GM12892 (cell line): Measurements from ENCODE around the gene UBXN6.

Experiments used
- DNase-seq: peaks from one replicate; pipeline ENCODE4 v3.0.0; 2011; ENCODE audit not compliant: insufficient read length
- FAIRE-seq: peaks from 2 replicates; lab custom pipeline; 2011; peaks lifted over from hg19 to GRCh38; lab: Jason Lieb, UNC
- POLR2A ChIP-seq: IDR thresholded peaks from 2 replicates; pipeline ENCODE4 v1.6.1; 2011; ENCODE audit warnings: low read depth, low read length, control low read depth
- POLR2AphosphoS5 ChIP-seq: IDR thresholded peaks from 2 replicates; pipeline ENCODE4 v1.6.1; 2011; ENCODE audit warnings: low read depth, low read length, control low read depth
- TAF1 ChIP-seq: IDR thresholded peaks from 2 replicates; pipeline ENCODE4 v1.6.1; 2011; ENCODE audit warnings: low read depth, mild to moderate bottlenecking, control low read depth, low read length, borderline replicate concordance

UBXN6 gene

GRCh38 chr19:4402171-4403004 is 55.2 kb downstream of the UBXN6 start, which contains the start of gene CHAF1A:
TSS of gene CHAF1A (plus strand) at chr19:4402640. CDS start at chr19:4402763, 123 bp downstream.
- peak; percentile 100 for DNase-seq
- TF ChIP-seq TAF1 = no peak
- TF ChIP-seq POLR2A = peak; percentile 68; the same call in 1 of the 2 replicates
- peak; percentile 20; the same call in 1 of the 2 replicates for TF ChIP-seq POLR2AphosphoS5

GRCh38 chr19:4401769-4402170 is 55.8 kb downstream of the UBXN6 start:
- DNase-seq (no peak), FAIRE-seq (no peak)
- TF ChIP-seq POLR2AphosphoS5 = no peak
- no peak for TF ChIP-seq POLR2A
- no peak for TF ChIP-seq TAF1

More at GRCh38 chr19:4402171-4403004, 55.2 kb downstream of the UBXN6 start, which contains the start of gene CHAF1A:
- FAIRE-seq = peak; percentile 100

GRCh38 chr19:4400135-4400936 is 57.3 kb downstream of the UBXN6 start, which contains the start of gene SH3GL1:
TSS of gene SH3GL1 (minus strand) at chr19:4400547. CDS start at chr19:4400368, 179 bp downstream.
- FAIRE-seq (peak; percentile 97), DNase-seq (peak; percentile 72)
- TF ChIP-seq POLR2A = peak; percentile 84; the same call in 1 of the 2 replicates
- peak; percentile 66; the same call in 1 of the 2 replicates for TF ChIP-seq POLR2AphosphoS5
- peak; percentile 66; the same call in 1 of the 2 replicates for TF ChIP-seq TAF1

- no peak for FAIRE-seq
- no peak for DNase-seq
- TF ChIP-seq POLR2A (no peak), TAF1 (no peak), POLR2AphosphoS5 (no peak)
These were observed 57.8 kb downstream of the UBXN6 start for GRCh38 chr19:4399812-4400134.

GRCh38 chr19:4396949-4397783 is 60.4 kb downstream of the UBXN6 start:
- DNase-seq = no peak
- no peak for TF ChIP-seq TAF1
- no peak for TF ChIP-seq POLR2A
- FAIRE-seq = no peak
